Skeletal muscle tissue (tissue), 4 donors: ENCODE results near the gene GMFB. TPM values are rescaled to one million over a fixed set of nuclear protein-coding genes. Genes with fewer than 3 reads are reported as not detected.
"Not testable (repeated sequence)": the region's sequence is repeated elsewhere in the genome, so short reads cannot be mapped to it uniquely, and the experiment has no call there.

Source experiments
- H3K27ac ChIP-seq: one replicate; pipeline ENCODE4 v1.7.0; 2013; ENCODE audit warnings: mild to moderate bottlenecking, low read depth, low read length, inconsistent platforms
- H3K27me3 ChIP-seq, 3 donors: one replicate each; pipeline ENCODE4 v1.7.0; 2013; ENCODE audit warnings: low read length in 3 of 3; ENCODE audit not compliant: control insufficient read depth in 3 of 3, insufficient read depth in 3 of 3
- H3K36me3 ChIP-seq, 3 donors: one replicate each; pipeline ENCODE4 v1.7.0; 2013; ENCODE audit warnings: low read length in 3 of 3; ENCODE audit not compliant: control insufficient read depth in 3 of 3, insufficient read depth in 3 of 3
- H3K4me1 ChIP-seq, 3 donors: one replicate each; pipeline ENCODE4 v1.7.0; 2013; ENCODE audit warnings: low read length in 3 of 3, mild to moderate bottlenecking in 3 of 3; ENCODE audit not compliant: control insufficient read depth in 3 of 3, insufficient read depth in 3 of 3
- H3K4me3 ChIP-seq, 3 donors: one replicate each; pipeline ENCODE4 v1.7.0; 2013; ENCODE audit warnings: low read length in 3 of 3
- H3K9ac ChIP-seq, 3 donors: one replicate each; pipeline ENCODE4 v1.7.0; 2013; ENCODE audit warnings: low read length in 3 of 3, mild to moderate bottlenecking in 3 of 3, moderate library complexity in 2 of 3, low read depth in 1 of 3
- H3K9me3 ChIP-seq, 3 donors: one replicate each; pipeline ENCODE4 v1.7.0; 2013; ENCODE audit warnings: low read length in 3 of 3; ENCODE audit not compliant: control insufficient read depth in 3 of 3
- total RNA-seq: library from RNA; depleted of rRNA; stranded (reverse); fragments of >200 nt; gene quantifications from one replicate; pipeline ENCODE4 v1.2.3, GENCODE V29; 2014
- donor health status: Osteomylitis.

GMFB gene
- total RNA-seq, 1 donor from 2014 or later: 42.8 TPM

GRCh38 chr14:54440873-54441868 lies 47.6 kb downstream of the GMFB start, which contains the start of gene CNIH1:
Gene CNIH1 (minus strand): TSS chr14:54441374. CDS start chr14:54441327, 47 bp downstream.
- peak within 1 kb of the TSS; percentile 71 to 89 (median 83) for H3K9ac ChIP-seq
- H3K27ac ChIP-seq: peak within 1 kb of the TSS; percentile 61
- peak within 1 kb of the TSS; percentile 83 to 89 (median 86) for H3K4me3 ChIP-seq
- H3K36me3 ChIP-seq: peaks cover 0 to 3% (median 0%) of the 10 kb centered on the region in 3 donors
- no peaks in the 10 kb centered on the region for H3K9me3 ChIP-seq
- peaks cover 9 to 17% (median 16%) of the 10 kb centered on the region in 3 donors for H3K4me1 ChIP-seq
- H3K27me3 ChIP-seq: no peaks in the 10 kb centered on the region

GRCh38 chr14:54440476-54440872 lies 48.3 kb downstream of the GMFB start:
- Histone ChIP-seq H3K9ac (peak overlapping the region; percentile 71 to 89 (median 83)), H3K4me3 (peak overlapping the region; percentile 83 to 86 (median 84)), H3K36me3 (peaks cover 0 to 4% (median 3%) of the 10 kb centered on the region in 3 donors), H3K9me3 (no peaks in the 10 kb centered on the region), H3K27me3 (no peaks in the 10 kb centered on the region), H3K27ac (peak overlapping the region; percentile 61), H3K4me1 (peaks cover 9 to 17% (median 16%) of the 10 kb centered on the region in 3 donors)

- Histone ChIP-seq H3K9ac (peak overlapping the region; percentile 71 to 89 (median 83)), H3K4me3 (peak overlapping the region; percentile 83 to 86 (median 84)), H3K4me1 (peaks cover 9 to 17% (median 16%) of the 10 kb centered on the region in 3 donors), H3K9me3 (no peaks in the 10 kb centered on the region), H3K27me3 (no peaks in the 10 kb centered on the region), H3K36me3 (peaks cover 0 to 5% (median 3%) of the 10 kb centered on the region in 3 donors), H3K27ac (peak overlapping the region; percentile 61)
These were observed 48.7 kb downstream of the GMFB start for GRCh38 chr14:54440037-54440436.

GRCh38 chr14:54438703-54439102 lies 50.1 kb downstream of the GMFB start:
- Histone ChIP-seq H3K4me1 (peaks cover 9 to 20% (median 16%) of the 10 kb centered on the region in 3 donors), H3K27me3 (no peaks in the 10 kb centered on the region), H3K4me3 (no peak overlapping the region), H3K27ac (no peak overlapping the region), H3K9ac (no peak overlapping the region), H3K9me3 (no peaks in the 10 kb centered on the region), H3K36me3 (peaks cover 0 to 8% (median 0%) of the 10 kb centered on the region in 3 donors)

GRCh38 chr14:54437954-54438353 lies 50.8 kb downstream of the GMFB start:
- H3K4me1 ChIP-seq: peaks cover 9 to 20% (median 16%) of the 10 kb centered on the region in 3 donors
- not testable (repeated sequence) for H3K27ac ChIP-seq, H3K9ac ChIP-seq, H3K9me3 ChIP-seq, H3K27me3 ChIP-seq, H3K4me3 ChIP-seq, H3K36me3 ChIP-seq

- H3K27ac ChIP-seq: no peak overlapping the region
- no peaks in the 10 kb centered on the region for H3K9me3 ChIP-seq
- no peak overlapping the region for H3K4me3 ChIP-seq
- peaks cover 8 to 15% (median 11%) of the 10 kb centered on the region in 3 donors for H3K4me1 ChIP-seq
- H3K36me3 ChIP-seq: peaks cover 0 to 8% (median 0%) of the 10 kb centered on the region in 3 donors
- no peaks in the 10 kb centered on the region for H3K27me3 ChIP-seq
- no peak overlapping the region for H3K9ac ChIP-seq
These were observed 53.2 kb downstream of the GMFB start for GRCh38 chr14:54435500-54435981.

- no peaks in the 10 kb centered on the region for H3K27me3 ChIP-seq
- H3K9ac ChIP-seq: no peak overlapping the region
- H3K4me3 ChIP-seq: no peak overlapping the region
- no peak overlapping the region for H3K27ac ChIP-seq
- H3K36me3 ChIP-seq: peaks cover 3 to 23% (median 4%) of the 10 kb centered on the region in 3 donors
- no peaks in the 10 kb centered on the region for H3K9me3 ChIP-seq
- H3K4me1 ChIP-seq: peaks cover 2 to 7% (median 3%) of the 10 kb centered on the region in 3 donors
These were observed 60.3 kb downstream of the GMFB start for GRCh38 chr14:54428527-54428926.

- H3K9me3 ChIP-seq: no peaks in the 10 kb centered on the region
- no peaks in the 10 kb centered on the region for H3K27me3 ChIP-seq
- H3K4me1 ChIP-seq: peaks cover 2 to 7% (median 3%) of the 10 kb centered on the region in 3 donors
- no peak overlapping the region for H3K9ac ChIP-seq
- H3K4me3 ChIP-seq: no peak overlapping the region
- H3K27ac ChIP-seq: no peak overlapping the region
- peaks cover 3 to 23% (median 4%) of the 10 kb centered on the region in 3 donors for H3K36me3 ChIP-seq
These were observed 60.9 kb downstream of the GMFB start for GRCh38 chr14:54427871-54428270.

GRCh38 chr14:54425537-54426274 lies 63.1 kb downstream of the GMFB start:
- peaks cover 3 to 23% (median 4%) of the 10 kb centered on the region in 3 donors for H3K36me3 ChIP-seq

More at GRCh38 chr14:54425537-54426274, 63.1 kb downstream of the GMFB start:
- Histone ChIP-seq H3K27me3 (no peaks in the 10 kb centered on the region), H3K4me3 (no peak overlapping the region), H3K4me1 (peaks cover 0 to 7% (median 3%) of the 10 kb centered on the region in 3 donors), H3K9ac (no peak overlapping the region), H3K27ac (no peak overlapping the region), H3K9me3 (no peaks in the 10 kb centered on the region)
